Stimulated activated CD8-positive, alpha-beta memory T cell treated with anti-CD3 and anti-CD28 coated beads, Interleukin-15, amount 100 ng/mL, for 4 hours (primary cell): ENCODE measurements around the gene MUC5AC.
"Not testable (repeated sequence)": the region's sequence is repeated elsewhere in the genome, so short reads cannot be mapped to it uniquely, and the experiment has no call there.

Source experiments
- DNase-seq, 2 donors: peaks; one replicate each; pipeline ENCODE4 v3.0.0-alpha.2; 2020; ENCODE audit warnings: low read depth in 2 of 2

The MUC5AC gene

GRCh38 chr11:1236316-1237127, 78.8 kb downstream of the MUC5AC start:
- no peak for DNase-seq

DNA sequence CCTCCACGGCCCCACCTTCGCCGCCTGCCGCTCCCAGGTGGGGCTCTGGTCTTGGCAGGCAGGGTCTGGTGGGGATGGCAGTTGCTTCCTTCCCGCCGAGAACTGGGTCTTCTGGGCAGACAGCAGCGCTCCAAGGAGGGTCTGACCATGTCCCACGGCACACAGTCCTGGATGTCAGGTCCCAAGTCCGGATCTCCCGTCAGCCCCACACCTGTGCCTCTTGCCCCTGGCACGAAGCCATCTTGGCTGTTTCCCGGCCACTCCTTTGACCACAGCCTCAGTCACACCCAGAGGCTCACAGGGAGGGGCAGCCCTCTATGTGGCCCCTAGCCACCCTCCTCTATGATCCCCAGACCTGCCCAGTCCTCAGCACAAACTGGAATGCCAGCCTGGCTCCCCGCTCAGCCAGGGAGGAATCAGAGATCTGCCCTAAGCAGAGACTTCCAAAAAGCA, 79.4 kb downstream of the MUC5AC start:
- no peak for DNase-seq

DNA sequence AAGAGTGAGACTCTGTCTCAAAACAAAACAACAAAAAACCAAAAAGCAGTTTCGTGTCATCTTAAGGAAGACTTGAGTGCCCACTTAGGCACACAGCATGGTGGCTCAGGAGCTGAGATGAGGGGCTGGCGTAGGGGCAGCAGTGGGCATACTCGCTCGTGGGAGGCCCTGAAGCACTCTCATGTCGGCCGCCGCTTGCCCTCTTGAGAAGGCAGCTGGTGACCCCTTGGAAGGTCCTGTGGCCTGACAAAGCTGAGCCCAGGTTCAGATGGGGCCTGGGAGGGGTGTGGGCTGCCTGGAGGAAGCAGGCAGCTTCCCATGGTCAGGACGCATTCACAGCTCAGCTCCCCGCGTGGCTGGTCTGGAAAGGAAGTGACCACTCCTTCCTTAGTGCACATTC, 80.1 kb downstream of the MUC5AC start:
- no peak for DNase-seq

DNA sequence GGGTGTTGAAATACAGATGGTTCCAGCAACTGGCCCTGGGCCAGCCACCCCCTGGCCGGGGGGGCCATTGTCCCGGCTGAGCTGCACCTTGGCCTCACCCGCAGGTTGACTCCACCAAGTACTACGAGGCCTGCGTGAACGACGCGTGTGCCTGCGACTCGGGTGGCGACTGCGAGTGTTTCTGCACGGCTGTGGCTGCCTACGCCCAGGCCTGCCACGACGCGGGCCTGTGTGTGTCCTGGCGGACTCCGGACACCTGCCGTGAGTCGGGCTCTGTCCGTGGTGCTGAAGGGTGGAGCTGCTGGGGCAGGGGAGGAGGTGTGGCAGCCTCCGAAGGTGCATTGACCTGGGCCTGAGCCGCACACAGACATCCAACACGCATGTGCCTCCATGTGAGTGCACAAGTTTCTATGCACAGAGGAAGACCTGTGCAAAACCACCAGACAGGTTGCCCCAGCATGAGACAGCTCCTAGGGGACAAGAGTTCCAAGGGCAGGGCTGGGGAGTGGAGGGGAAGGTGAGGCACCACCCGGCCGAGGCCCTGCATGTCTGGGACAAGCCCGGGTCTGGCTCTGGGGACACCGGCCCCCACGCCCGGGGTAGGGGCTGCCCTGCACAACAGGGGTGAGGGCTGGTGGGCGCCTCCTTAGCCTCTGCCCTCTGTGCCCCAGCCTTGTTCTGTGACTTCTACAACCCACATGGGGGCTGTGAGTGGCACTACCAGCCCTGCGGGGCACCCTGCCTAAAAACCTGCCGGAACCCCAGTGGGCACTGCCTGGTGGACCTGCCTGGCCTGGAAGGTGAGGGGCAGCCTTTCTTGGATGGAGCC, 81.2 kb downstream of the MUC5AC start:
- DNase-seq = no peak

- DNase-seq = no peak
Observed at GRCh38 chr11:1239596-1240205, 81.9 kb downstream of the MUC5AC start.

- no peak for DNase-seq
Observed at GRCh38 chr11:1240771-1241170, 83.0 kb downstream of the MUC5AC start.

DNA sequence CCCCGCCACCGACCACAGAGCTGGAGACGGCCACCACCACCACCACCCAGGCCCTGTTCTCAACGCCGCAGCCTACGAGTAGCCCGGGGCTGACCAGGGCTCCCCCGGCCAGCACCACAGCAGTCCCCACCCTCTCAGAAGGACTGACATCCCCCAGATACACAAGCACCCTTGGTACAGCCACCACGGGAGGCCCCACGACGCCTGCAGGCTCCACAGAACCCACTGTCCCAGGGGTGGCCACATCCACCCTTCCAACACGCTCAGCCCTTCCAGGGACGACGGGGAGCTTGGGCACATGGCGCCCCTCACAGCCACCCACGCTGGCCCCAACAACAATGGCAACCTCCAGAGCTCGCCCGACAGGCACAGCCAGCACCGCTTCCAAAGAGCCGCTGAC, 84.0 kb downstream of the MUC5AC start:
- DNase-seq = no peak

- DNase-seq = no peak
Observed at GRCh38 chr11:1242289-1242688, 84.5 kb downstream of the MUC5AC start.

- not testable (repeated sequence) for DNase-seq
Observed at GRCh38 chr11:1242751-1243150, 85.0 kb downstream of the MUC5AC start.

GRCh38 chr11:1243521-1243920, 85.8 kb downstream of the MUC5AC start:
- DNase-seq = not testable (repeated sequence)

DNA sequence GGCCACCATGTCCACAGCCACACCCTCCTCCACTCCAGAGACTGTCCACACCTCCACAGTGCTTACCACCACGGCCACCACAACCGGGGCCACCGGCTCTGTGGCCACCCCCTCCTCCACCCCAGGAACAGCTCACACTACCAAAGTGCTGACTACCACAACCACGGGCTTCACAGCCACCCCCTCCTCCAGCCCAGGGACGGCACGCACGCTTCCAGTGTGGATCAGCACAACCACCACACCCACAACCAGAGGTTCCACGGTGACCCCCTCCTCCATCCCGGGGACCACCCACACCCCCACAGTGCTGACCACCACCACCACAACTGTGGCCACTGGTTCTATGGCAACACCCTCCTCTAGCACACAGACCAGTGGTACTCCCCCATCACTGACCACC, 86.8 kb downstream of the MUC5AC start:
- DNase-seq = not testable (repeated sequence)

GRCh38 chr11:1245717-1246116, 88.0 kb downstream of the MUC5AC start:
- not testable (repeated sequence) for DNase-seq

DNA sequence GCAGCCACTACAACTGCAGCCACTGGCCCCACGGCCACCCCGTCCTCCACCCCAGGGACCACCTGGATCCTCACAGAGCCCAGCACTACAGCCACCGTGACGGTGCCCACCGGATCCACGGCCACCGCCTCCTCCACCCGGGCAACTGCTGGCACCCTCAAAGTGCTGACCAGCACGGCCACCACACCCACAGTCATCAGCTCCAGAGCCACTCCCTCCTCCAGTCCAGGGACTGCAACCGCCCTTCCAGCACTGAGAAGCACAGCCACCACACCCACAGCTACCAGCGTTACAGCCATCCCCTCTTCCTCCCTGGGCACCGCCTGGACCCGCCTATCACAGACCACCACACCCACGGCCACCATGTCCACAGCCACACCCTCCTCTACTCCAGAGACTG, 88.5 kb downstream of the MUC5AC start:
- DNase-seq = not testable (repeated sequence)

- DNase-seq = not testable (repeated sequence)
Observed at GRCh38 chr11:1247026-1247425, 89.3 kb downstream of the MUC5AC start.

- DNase-seq = not testable (repeated sequence)
Observed at GRCh38 chr11:1248951-1249350, 91.2 kb downstream of the MUC5AC start.

DNA sequence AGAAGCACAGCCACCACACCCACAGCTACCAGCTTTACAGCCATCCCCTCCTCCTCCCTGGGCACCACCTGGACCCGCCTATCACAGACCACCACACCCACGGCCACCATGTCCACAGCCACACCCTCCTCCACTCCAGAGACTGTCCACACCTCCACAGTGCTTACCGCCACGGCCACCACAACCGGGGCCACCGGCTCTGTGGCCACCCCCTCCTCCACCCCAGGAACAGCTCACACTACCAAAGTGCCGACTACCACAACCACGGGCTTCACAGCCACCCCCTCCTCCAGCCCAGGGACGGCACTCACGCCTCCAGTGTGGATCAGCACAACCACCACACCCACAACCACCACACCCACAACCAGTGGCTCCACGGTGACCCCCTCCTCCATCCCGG, 92.7 kb downstream of the MUC5AC start:
- DNase-seq = not testable (repeated sequence)
